ENCODE data around the gene F13B.
"Not testable (repeated sequence)": the region's sequence is repeated elsewhere in the genome, so short reads cannot be mapped to it uniquely, and the experiment has no call there.

Gene F13B

DNA sequence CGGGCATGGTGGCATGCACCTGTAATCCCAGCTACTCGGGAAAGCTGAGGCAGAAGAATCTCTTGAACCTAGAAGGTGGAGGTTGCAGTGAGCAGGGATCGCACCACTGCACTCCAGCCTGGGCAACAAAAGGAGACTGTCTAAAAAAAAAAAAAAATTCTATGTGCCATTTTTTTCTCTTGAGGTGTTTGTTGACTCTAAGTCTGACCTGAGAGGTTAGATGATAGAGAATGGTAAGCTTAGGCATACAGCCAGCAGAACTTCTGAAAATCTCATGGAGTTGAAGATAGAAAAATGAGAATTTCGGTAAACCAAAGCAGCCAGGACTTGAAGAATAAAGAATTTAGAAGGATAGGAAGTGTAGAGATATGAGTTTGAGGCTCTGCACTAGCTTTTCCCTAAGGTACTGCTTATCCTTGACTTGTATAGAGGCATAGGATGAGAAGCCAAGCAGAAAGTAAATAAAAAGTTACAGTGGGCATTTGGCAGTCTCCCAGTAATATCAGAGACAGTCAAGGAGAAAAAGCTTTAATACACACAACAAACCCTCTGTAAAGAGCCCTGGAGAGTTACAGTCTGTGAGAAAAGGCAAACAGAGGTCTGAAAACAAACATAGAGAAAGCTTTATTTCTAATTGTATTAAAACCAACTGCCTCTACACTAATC lies 24.3 kb downstream of the F13B start:
- DNase-seq = no peak

DNA sequence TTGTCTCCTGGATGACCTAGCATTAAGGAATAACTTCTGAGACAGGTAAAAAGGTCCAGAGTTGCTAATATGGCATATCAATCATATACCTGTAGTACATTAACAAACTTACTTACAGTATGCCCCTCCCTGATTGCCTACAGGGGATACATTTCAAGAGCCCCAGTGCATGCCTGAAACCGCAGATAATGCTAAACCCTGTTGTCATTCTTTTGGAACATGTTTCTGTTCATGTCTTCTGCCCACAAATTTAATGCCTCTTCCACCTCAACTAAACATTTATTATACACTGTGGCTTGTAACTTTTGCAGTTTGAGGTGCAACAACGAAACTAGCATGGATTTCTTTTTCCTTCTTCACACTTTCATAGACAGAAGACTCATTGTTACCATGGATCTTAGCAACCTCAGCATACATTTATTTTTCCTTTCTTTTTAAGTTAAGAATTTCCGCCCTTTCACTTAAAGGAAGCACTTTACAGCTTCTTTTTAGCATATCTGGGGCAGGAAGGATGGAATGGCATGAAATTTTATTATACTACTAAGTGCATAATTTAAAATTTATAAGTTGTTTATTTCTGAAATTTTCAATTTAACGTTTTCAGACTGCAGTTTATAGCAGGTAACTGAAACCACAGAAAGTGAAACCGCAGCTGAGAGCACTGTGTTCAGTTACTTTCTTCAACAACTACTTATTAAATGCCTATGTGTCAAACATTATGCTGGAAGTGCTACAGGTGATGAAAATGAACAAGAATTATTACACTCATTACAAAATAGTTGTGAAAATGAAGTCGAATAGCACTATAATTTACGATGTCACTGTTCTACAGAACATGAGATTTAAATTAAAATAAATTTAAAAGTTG lies 25.3 kb downstream of the F13B start:
- DNase-seq = no peak

DNA sequence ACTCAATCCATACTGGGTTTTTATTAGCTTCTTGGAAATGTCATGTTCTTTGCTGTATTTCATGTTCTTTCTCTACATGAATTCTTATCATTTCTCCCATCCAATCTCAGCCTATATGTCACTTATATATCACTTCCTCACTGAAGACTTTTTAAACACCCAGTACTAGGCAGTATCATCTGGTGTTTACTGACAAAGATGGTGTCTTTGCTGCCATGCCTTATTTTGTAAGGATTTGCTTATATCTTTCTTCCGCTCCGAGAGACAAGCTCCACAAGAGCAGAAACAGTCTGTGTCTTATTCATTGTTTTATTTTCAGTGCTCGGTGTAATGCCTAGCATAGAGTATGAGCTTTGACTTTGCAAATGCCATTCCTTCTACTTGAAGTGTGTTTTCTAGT lies 30.2 kb downstream of the F13B start:
- no peak for DNase-seq

DNA sequence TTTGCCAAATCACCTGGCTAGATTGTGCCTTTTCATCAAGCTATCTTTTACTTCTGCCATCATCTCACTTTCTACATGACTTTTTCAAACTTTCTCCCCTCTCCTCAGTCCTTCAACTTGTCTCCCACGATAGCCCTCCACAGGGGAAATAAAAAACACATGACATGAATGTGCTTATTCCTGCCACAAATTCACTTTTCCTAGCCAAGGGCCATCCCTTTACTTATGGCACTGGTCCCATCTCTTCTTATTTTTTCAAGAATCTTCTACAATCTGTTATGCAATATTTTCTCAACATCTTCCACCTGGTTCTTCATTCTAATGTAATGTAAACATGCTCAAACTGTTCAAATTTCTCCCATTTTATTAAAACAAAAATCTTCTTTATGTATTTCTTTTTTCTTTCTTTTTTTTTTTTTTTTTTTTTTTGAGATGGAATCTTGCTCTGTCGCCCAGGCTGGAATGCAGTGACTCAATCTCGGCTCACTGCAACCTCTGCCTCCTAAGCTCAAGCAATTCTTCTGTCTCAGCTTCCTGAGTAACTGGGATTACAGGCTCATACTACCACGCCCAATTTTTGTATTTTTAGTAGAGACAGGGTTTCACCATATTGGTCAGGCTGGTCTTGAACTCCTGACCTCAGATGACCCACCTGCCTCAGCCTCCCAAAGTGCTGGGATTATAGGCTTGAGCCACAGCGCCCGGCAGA lies 32.3 kb downstream of the F13B start:
- DNase-seq = not testable (repeated sequence)

DNA sequence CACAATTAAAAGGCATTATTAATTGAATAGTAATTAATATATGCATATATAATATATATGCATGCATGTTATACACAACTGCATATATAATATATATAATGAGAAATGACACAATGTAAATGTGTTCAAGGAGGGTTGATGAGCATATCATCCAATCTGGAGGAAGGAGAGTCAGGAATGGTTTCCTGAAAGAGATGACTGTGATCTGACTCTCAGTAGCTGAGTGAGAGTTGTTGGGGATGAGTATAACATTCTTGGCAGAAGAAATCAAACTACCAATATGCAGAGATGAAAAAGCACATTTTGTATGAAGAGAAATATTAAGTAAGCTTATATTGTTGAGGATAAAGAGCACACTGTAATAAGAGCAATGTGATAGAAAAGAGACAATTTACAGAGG lies 37.3 kb downstream of the F13B start:
- DNase-seq = no peak

DNA sequence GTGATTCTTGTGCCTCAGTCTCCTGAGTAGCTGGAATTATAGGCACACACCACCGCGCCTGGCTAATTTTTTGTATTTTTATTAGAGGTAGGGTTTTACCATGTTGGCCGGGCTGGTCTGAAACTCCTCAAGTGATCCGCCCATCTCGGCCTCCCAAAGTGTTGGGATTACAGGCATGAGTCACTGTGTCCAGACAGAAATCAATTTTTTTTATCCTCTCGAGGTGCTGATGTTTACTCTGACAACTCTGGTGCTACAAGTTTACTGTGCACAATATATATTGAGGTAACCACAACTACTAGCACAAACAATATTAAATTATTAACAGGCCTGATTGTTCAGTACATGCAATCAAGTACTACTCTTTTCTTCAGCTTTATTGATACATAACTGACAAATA lies 39.7 kb downstream of the F13B start:
- DNase-seq = no peak

DNA sequence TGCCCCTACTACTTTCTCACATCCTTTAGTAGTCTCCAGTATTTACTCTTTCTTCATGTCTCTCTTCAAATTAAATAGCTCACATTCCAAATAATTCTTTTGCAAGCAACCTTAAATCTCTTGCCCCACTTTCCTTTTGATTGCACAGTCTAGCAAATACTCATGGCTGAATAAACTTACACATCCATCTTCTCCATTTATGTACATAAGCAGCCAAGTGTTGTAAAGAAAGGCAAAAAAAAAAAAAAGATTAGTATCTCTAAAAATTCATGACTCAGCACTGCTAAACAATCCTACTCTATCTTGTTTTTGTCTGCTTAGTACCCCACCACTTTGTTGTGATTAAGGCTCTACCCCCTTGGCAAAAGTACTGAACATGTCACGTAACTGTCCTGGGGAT lies 42.6 kb downstream of the F13B start:
- no peak for DNase-seq

DNA sequence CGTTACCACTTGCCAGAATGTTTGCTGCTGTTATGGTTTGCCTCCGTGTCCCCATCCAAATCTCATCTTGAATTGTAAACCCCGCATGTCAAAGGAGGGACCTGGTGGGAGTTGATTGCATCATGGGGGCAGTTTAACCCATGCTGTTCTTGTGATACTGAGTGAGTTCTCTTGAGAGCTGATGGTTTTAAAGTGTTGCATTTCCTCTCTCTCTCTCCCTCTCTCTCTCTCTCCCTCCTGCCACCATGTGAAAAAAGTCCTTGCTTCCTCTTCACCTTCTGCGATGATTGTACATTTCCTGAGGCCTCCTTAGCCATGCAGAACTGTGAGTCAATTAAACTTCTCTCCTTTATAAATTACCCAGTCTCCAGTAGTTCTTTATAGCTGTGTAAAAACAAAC lies 45.3 kb downstream of the F13B start:
- no peak for DNase-seq

DNA sequence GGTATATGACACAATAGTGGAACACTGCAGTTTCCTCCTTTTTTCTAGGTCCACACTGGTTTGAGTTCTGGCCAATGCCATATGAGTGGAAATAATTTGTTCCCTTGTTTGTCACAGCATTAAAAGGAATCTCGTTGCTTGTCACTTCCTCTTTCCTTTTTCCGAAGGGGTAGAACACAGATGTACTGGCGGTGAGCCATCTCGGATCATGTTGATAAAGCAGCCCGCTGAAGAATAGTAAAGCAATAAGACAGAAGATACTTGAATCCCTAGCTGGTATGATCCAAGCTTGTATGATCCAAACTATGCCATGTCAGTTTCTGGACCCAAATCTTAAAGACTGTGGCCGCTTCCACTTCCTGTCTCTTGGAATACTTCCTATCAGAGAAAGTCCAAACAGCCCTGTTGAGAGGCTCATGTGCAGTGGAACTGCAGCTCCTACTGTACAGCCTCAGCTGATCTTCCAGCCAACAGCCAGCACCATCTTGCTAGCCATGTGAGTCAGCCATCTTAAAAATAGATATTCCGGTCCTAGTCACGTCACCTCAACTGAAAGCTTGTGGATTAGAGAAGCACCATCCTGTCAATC lies 49.4 kb downstream of the F13B start:
- DNase-seq = no peak

DNA sequence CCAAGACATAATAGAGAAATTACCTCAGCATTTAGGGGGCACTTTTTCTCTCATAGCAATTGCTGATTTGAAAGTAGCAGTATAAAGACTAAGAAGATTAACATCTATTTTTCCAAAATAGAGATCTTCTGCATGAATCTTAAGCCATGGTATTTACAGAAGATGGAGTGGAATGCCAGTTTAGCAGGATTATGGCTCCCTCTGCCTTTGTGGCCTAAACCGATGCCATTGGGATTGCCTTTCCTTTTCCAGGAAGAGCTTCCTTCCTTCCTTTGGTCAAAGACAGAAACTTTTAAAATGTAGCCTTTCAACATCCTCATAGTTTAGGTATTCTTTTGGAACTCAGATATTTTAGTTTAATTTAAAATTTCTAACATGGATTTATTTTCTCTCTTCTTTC lies 50.3 kb downstream of the F13B start:
- DNase-seq = no peak

DNA sequence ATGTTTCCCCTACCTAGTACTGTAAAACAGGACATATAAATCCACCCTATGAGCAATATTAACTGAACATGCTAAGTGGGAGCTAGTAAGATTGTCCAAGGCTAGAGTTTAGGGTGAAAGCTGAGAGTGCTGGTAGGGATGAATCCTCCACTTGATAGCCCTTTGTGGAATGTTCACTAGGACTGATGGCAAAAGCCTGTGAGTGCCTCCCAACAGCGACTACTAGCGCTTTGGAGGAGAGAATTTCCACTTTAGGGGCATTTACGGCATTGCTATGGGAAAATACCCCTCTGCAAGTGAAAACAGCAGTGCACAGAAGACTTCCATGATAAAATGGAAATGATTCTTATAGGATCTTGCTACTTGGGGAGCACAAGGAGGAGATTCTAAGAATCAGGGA lies 53.8 kb downstream of the F13B start:
- no peak for DNase-seq

DNA sequence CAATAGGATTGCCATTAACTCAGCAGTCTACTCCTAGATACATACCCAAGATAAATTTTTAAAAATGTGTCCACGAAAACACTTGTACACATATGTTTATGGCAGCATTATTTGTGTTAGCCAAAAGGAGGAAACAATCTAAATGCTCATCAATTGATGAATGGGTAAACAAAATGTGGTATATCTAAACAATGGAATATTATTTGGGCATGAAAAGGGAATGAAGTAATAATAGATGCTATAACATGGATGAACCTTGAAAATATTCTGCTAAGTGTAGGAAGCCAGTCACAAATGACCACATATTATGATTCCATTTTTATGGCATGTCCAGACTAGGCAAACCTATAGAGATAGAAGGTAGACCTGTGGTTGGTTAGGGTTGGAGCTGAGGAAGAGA lies 55.4 kb downstream of the F13B start:
- no peak for DNase-seq

DNA sequence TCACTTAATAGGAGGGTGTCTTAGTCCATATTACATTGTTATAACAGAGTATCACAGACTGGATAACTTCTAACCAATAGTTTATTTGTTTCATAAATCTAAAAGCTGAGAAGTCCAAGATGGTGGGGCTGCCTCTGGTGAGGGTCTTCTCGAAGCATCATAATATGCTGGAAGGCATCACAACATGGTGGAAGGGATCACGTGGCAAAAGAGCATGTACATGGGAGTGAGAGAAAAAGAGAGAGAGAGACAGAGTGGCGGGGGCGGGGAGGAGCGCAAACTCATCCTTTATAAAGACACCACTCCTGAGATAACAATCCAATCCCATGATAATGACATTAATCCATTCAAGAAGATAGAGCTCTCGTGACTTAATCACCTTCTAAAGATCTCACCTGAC lies 58.2 kb downstream of the F13B start:
- DNase-seq = no peak

DNA sequence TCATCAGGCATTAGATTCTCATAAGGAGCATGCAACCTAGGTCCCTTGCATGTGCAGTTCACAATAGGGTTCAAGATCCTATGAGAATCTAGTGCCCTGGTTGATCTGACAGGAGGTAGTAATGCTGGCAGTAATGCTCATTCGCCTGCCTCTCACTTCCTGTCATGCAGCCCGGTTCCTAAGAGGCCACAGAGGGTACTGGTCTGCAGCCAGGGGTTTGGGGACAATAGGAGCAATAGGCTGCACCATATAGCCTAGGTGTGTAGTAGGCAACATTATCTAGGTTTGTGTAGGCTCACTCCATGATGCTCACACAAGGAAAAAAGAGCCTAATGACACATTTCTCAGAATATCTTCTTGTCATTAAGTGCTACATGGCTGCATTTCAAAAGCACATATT lies 63.9 kb downstream of the F13B start:
- DNase-seq = no peak

DNA sequence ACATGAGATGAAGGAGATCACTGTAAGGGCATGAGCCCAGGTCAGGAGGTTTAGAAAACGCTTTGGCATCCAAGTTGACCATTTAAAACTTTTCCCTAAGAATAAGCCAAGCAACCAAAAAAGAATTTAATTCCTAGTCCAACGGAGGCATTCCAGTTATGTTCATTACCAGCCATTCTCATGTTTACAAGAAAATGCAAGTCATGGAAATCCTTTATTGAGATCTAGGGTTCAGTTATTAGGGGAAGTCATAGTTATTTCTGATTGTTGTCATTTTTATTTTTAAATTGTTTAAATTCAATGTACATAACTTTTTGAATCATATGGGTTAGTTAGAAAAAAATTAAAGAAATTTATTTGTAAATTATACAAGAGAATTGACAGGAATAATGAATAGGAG lies 65.2 kb downstream of the F13B start:
- no peak for DNase-seq

DNA sequence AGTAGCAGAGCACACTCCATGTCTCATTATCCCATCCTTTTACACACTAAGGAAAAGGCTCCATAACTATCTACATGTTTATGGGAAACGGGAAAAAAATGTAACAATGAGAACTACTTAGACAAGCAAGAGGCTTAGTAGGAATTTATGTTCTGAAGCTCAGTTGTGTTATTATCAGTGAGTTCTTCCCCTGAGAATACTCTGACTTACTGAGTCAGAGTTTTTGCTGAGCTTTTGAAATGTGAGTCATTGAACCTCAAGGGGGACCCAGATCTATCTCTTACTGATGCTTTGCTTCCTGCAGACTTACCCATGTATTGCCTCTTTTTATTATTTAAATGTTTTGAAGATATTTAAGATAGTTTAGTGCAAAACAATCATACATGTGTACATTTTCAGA lies 69.6 kb downstream of the F13B start:
- DNase-seq = no peak

DNA sequence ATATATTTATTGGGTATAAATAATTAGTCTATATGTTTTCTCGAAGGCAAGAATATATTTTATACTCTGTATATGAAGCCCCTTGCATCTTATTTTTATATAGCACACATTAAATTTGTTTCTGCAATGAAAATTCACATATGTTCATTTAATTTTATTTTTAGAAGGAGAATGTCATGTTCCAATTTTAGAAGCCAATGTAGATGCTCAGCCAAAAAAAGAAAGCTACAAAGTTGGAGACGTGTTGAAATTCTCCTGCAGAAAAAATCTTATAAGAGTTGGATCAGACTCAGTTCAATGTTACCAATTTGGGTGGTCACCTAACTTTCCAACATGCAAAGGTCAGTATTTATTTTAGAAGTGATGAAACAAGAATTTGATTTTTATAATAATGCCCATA lies 73.1 kb downstream of the F13B start:
- no peak for DNase-seq

DNA sequence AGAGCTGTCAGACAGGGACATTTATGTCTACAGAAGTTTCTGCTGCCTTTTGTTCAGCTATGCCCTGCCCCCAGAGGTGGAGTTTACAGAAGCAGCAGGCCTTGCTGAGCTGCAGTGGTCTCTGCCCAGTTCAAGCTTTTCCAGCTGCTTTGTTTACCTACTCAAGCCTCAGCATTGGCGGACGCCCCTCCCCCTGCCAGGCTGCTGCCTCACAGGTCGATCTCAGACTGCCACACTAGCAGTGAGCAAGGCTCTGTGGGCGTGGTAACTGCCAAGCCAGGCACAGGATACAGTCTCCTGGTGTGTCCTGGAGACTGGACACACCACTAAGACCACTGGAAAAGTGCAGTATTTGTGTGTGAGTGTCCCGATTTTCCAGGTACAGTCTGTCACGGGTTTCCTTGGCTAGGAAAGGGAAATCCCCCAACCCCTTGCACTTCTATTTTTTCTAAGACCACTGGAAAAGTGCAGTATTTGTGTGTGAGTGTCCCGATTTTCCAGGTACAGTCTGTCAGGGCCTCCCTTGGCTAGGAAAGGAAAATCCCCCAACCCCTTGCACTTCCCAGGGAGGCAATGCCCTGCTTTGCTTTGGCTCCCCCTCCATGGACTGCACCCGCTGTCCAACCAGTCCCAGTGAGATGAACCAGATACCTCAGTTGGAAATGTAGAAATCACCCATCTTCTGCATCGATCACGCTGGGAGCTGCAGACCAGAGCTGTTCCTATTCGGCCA lies 75.0 kb downstream of the F13B start:
- not testable (repeated sequence) for DNase-seq
